IMR-90 (cell line): ENCODE measurements around the gene ZBTB3. TPM values are rescaled to one million over a fixed set of nuclear protein-coding genes. Genes with fewer than 3 reads are reported as not detected.

ENCODE experiments used
- ATAC-seq: fragments of 200-7000 bp; cut with Tn5 transposase; 2 replicates; pipeline ENCODE4 v1.9.1; 2020; ENCODE audit warnings: low read depth, mild to moderate bottlenecking, moderate library complexity
- BruUV-seq: library from RNA; stranded (reverse); fragments of 400-500 nt; replicated peaks from 2 replicates; lab custom pipeline; 2021; lab: Mats Ljungman, UMichigan
- CTCF ChIA-PET: fragments of 300-600 bp; formaldehyde crosslinking; extraction: SDS; loops from one replicate; lab custom pipeline; 2021; ENCODE audit warnings: antibody characterized with exemption; lab: Yijun Ruan, JAX
- POLR2A ChIA-PET: fragments of 300-600 bp; sonication (Branson Sonifier 250); formaldehyde crosslinking; loops from one replicate; lab custom pipeline; 2022; ENCODE audit warnings: antibody characterized with exemption; ENCODE audit not compliant: unreplicated experiment; lab: Charles Lee
- DNase-seq: peaks from one replicate; pipeline ENCODE4 v3.0.0; 2013
- H2AFZ ChIP-seq: replicated peaks from 2 replicates; pipeline ENCODE3; 2013; ENCODE audit warnings: low read length, mild to moderate bottlenecking; ENCODE audit not compliant: poor library complexity
- H2AK5ac ChIP-seq: 2 replicates; pipeline ENCODE4 v1.6.1; 2013; ENCODE audit warnings: low read depth, low read length, inconsistent platforms
- H2AK9ac ChIP-seq: replicated peaks from 2 replicates; pipeline ENCODE3; 2013; ENCODE audit warnings: mild to moderate bottlenecking, low read depth, low read length, moderate library complexity; ENCODE audit not compliant: poor library complexity
- H2BK120ac ChIP-seq: 2 replicates; pipeline ENCODE4 v1.6.1; 2013; ENCODE audit warnings: low read depth, low read length, inconsistent platforms
- H2BK15ac ChIP-seq: 3 replicates; pipeline ENCODE4 v1.6.1; 2013; ENCODE audit warnings: low read depth, low read length, inconsistent platforms
- H2BK20ac ChIP-seq: 2 replicates; pipeline ENCODE4 v1.6.1; 2013; ENCODE audit warnings: low read depth, mild to moderate bottlenecking, inconsistent platforms, low read length, moderate library complexity
- H2BK5ac ChIP-seq: 2 replicates; pipeline ENCODE4 v1.6.1; 2013; ENCODE audit warnings: mild to moderate bottlenecking, low read depth, low read length, inconsistent platforms; ENCODE audit not compliant: poor library complexity, severe bottlenecking
- H3K14ac ChIP-seq: replicated peaks from 2 replicates; pipeline ENCODE4 v1.6.1; 2013; ENCODE audit warnings: low read depth, low read length, inconsistent platforms
- H3K18ac ChIP-seq: 2 replicates; pipeline ENCODE4 v1.6.1; 2013; ENCODE audit warnings: low read depth, low read length, control low read depth
- H3K23ac ChIP-seq: 2 replicates; pipeline ENCODE4 v1.6.1; 2013; ENCODE audit warnings: low read depth, low read length, inconsistent platforms
- H3K27ac ChIP-seq: 2 replicates; pipeline ENCODE4 v1.5.1; 2013; ENCODE audit warnings: mild to moderate bottlenecking, control low read depth, low read length; ENCODE audit not compliant: insufficient read depth
- H3K27me3 ChIP-seq: 2 replicates; pipeline ENCODE4 v1.6.1; 2013; ENCODE audit warnings: low read length; ENCODE audit not compliant: control insufficient read depth, insufficient read depth
- H3K36me3 ChIP-seq: 2 replicates; pipeline ENCODE4 v1.6.1; 2013; ENCODE audit warnings: low read length, mixed read lengths; ENCODE audit not compliant: control insufficient read depth, insufficient read depth
- H3K4ac ChIP-seq: 2 replicates; pipeline ENCODE4 v1.6.1; 2013; ENCODE audit warnings: low read depth, low read length, inconsistent platforms
- H3K4me1 ChIP-seq: 2 replicates; pipeline ENCODE4 v1.6.1; 2013; ENCODE audit warnings: low read length, mixed read lengths; ENCODE audit not compliant: control insufficient read depth, insufficient read depth
- H3K4me2 ChIP-seq: 2 replicates; pipeline ENCODE4 v1.6.1; 2013; ENCODE audit warnings: low read depth, mild to moderate bottlenecking, control low read depth, low read length, moderate library complexity
- H3K4me3 ChIP-seq: 2 replicates; pipeline ENCODE4 v1.5.1; 2013; ENCODE audit warnings: low read depth, mild to moderate bottlenecking, control low read depth, low read length, moderate library complexity; ENCODE audit not compliant: insufficient read depth
- H3K56ac ChIP-seq: 2 replicates; pipeline ENCODE4 v1.6.1; 2013; ENCODE audit warnings: low read length, inconsistent platforms; ENCODE audit not compliant: insufficient read depth; ENCODE audit errors: extremely low read depth
- H3K79me1 ChIP-seq, 2 experiments: 2 replicates each; pipeline ENCODE4 v1.6.1; 2013; ENCODE audit warnings: low read length in 2 of 2, inconsistent platforms in 1 of 2, low read depth in 1 of 2
- H3K9ac ChIP-seq: 2 replicates; pipeline ENCODE4 v1.6.1; 2013; ENCODE audit warnings: low read depth, low read length, control low read depth
- H3K9me1 ChIP-seq: 2 replicates; pipeline ENCODE4 v1.6.1; 2013; ENCODE audit warnings: low read length, inconsistent platforms; ENCODE audit not compliant: insufficient read depth
- H3K9me3 ChIP-seq: 2 replicates; pipeline ENCODE4 v1.6.1; 2013; ENCODE audit warnings: low read length; ENCODE audit not compliant: control insufficient read depth, insufficient read depth
- H4K20me1 ChIP-seq: 2 replicates; pipeline ENCODE4 v1.6.1; 2013; ENCODE audit warnings: low read length, inconsistent platforms; ENCODE audit not compliant: insufficient read depth
- H4K5ac ChIP-seq: 2 replicates; pipeline ENCODE4 v1.6.1; 2013; ENCODE audit warnings: mild to moderate bottlenecking, low read depth, low read length, control low read depth
- H4K8ac ChIP-seq, 2 experiments: 2 replicates each; pipeline ENCODE4 v1.6.1; 2013; ENCODE audit warnings: low read depth in 2 of 2, low read length in 2 of 2, control low read depth in 1 of 2, inconsistent platforms in 1 of 2
- H4K91ac ChIP-seq: 2 replicates; pipeline ENCODE4 v1.6.1; 2013; ENCODE audit warnings: low read depth, low read length, inconsistent platforms; ENCODE audit not compliant: insufficient read depth
- BHLHE40 ChIP-seq: fragments of 150-350 bp; IDR thresholded peaks from 2 replicates; pipeline ENCODE4 v1.6.1; 2016; ENCODE audit warnings: mild to moderate bottlenecking, low read depth, low read length
- WGBS, 2 experiments: methylation state at CpG; one replicate each; pipeline versions ENCODE4 v1.1.5 to v1.1.7; 2013; ENCODE audit warnings: missing lambda C conversion rate in 2 of 2; ENCODE audit not compliant: insufficient read length in 1 of 2; ENCODE audit errors: extremely low coverage in 2 of 2; 5-methylcytosine and 5-hydroxymethylcytosine counted together
- dilution Hi-C: fragments of 300-500 bp; cut with HindIII; formaldehyde crosslinking; loops from one replicate; pipeline ENCODE4 v1.14.3; 2018; ENCODE audit warnings: low sequenced_read_pairs; ENCODE audit not compliant: unreplicated experiment
- in situ Hi-C: fragments of 300-500 bp; cut with MboI; formaldehyde crosslinking; loops from 3 replicates; pipeline ENCODE4 v1.14.3; 2019; ENCODE audit warnings: low sequenced_read_pairs, inconsistent platforms, mixed read lengths
- intact Hi-C: fragments of 100-400 bp; cut with micrococcal nuclease; formaldehyde crosslinking; loops from 2 replicates; pipeline ENCODE4 v1.10.0; 2022
- polyA plus RNA-seq, 3 experiments: library from polyadenylated mRNA; depleted of rRNA; stranded (reverse); fragments of >200 nt; gene quantifications; 2 replicates each; pipeline ENCODE4 v1.2.3, GENCODE V29; 2012; ENCODE audit warnings: low replicate concordance in 1 of 3
- total RNA-seq: library from RNA; depleted of rRNA; stranded (reverse); fragments of >200 nt; gene quantifications from 2 replicates; pipeline ENCODE4 v1.2.3, GENCODE V29; 2012
- TF ChIP-seq, protein P1 (sequence below): conservative IDR thresholded peaks from 2 replicates; pipeline ENCODE4 v1.5.1; 2012; ENCODE audit warnings: mild to moderate bottlenecking, low read depth, low read length, improper control_type of control experiment

ZBTB3 gene
- total and polyA plus RNA-seq, 2 of the 4 experiments (the other 2 are of a cell fraction): 3.4 to 8.1 TPM

DNA sequence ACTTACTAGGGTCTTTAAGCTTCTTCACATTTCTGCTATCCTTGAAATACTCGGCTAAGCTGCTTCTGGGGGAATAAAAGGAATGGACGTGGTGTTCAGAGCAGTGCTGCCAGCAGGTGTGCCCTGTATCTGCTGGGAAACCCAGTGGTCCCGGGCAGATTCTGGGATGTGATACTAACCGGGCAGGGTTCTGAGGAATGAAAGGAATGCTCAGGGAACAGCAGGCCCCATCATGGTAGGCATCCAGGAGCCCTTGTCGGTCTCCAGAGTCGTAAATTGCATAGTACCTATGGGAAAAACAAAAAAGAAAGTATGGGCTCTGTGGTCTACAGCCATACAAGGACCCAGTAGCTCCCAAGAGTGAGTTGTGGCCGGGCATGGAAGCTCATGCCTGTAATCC, 42.3 kb upstream of the ZBTB3 start:
- Histone ChIP-seq H3K14ac (no peak overlapping the region), H3K4me2 (no peak overlapping the region), H2AK5ac (no peak overlapping the region), H2BK5ac (no peak overlapping the region), H4K91ac (no peak overlapping the region), H3K27ac (no peak overlapping the region), H3K18ac (no peak overlapping the region), H3K23ac (no peak overlapping the region), H4K5ac (no peak overlapping the region), H3K9me1 (no peaks in the 10 kb centered on the region), H4K20me1 (peaks cover 8% of the 10 kb centered on the region), H2BK20ac (no peak overlapping the region), H2AFZ (no peak overlapping the region), H3K56ac (no peak overlapping the region), H3K79me1 (peaks cover 8 to 30% of the 10 kb centered on the region in 2 experiments), H2BK120ac (no peak overlapping the region), H2BK15ac (no peak overlapping the region), H3K27me3 (no peaks in the 10 kb centered on the region), H3K9ac (no peak overlapping the region), H2AK9ac (no peak overlapping the region), H3K36me3 (peaks cover 76% of the 10 kb centered on the region), H3K4me1 (peaks cover 5% of the 10 kb centered on the region), H4K8ac (no peak overlapping the region), H3K9me3 (no peaks in the 10 kb centered on the region), H3K4me3 (no peak overlapping the region), H3K4ac (no peak overlapping the region)
- ChIA-PET CTCF (no interaction called here), POLR2A (interaction anchor here (0.6 kb wide), 1 partner anchor 10 kb away, joined by 10 read pairs; no protein-coding TSS in a partner anchor)
- no TSS peak for BruUV-seq
- no peak for DNase-seq
- no peak for ATAC-seq
- dilution Hi-C loops (no loop called here), in situ Hi-C loops (no loop called here), intact Hi-C loops (no loop called here)
- WGBS, 2 experiments: 82% methylated on average over 2 of the region's 7 CpGs; no CpG with 5 or more reads in 1 of the 2 experiments
- no peak for TF ChIP-seq BHLHE40
- TF ChIP-seq, protein P1, sequence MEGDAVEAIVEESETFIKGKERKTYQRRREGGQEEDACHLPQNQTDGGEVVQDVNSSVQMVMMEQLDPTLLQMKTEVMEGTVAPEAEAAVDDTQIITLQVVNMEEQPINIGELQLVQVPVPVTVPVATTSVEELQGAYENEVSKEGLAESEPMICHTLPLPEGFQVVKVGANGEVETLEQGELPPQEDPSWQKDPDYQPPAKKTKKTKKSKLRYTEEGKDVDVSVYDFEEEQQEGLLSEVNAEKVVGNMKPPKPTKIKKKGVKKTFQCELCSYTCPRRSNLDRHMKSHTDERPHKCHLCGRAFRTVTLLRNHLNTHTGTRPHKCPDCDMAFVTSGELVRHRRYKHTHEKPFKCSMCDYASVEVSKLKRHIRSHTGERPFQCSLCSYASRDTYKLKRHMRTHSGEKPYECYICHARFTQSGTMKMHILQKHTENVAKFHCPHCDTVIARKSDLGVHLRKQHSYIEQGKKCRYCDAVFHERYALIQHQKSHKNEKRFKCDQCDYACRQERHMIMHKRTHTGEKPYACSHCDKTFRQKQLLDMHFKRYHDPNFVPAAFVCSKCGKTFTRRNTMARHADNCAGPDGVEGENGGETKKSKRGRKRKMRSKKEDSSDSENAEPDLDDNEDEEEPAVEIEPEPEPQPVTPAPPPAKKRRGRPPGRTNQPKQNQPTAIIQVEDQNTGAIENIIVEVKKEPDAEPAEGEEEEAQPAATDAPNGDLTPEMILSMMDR: no peak
